NB4 (cell line): Measurements from ENCODE around the gene SLC34A3.

Source experiments
- DNase-seq: peaks from one replicate; pipeline ENCODE4 v3.0.0; 2010; ENCODE audit warnings: low read depth
- H3K4me3 ChIP-seq: one replicate; pipeline ENCODE4 v1.5.1; 2011; ENCODE audit warnings: mild to moderate bottlenecking, low read depth, low read length, moderate library complexity
- MYC ChIP-seq: IDR thresholded peaks from 2 replicates; pipeline ENCODE4 v1.6.1; 2011; ENCODE audit warnings: low read depth, low read length
- POLR2A ChIP-seq: IDR thresholded peaks from 2 replicates; pipeline ENCODE4 v1.6.1; 2011; ENCODE audit warnings: mild to moderate bottlenecking; ENCODE audit not compliant: insufficient read length; ENCODE audit errors: extremely low read depth
- TF ChIP-seq, protein P1 (sequence below): IDR thresholded peaks from one replicate; pipeline ENCODE4 v1.5.1; 2012; ENCODE audit warnings: low read depth, low read length
- TF ChIP-seq, protein P2 (sequence below): IDR thresholded peaks from 2 replicates; pipeline ENCODE4 v1.6.1; 2011; ENCODE audit warnings: low read depth, low read length

Gene SLC34A3

DNA sequence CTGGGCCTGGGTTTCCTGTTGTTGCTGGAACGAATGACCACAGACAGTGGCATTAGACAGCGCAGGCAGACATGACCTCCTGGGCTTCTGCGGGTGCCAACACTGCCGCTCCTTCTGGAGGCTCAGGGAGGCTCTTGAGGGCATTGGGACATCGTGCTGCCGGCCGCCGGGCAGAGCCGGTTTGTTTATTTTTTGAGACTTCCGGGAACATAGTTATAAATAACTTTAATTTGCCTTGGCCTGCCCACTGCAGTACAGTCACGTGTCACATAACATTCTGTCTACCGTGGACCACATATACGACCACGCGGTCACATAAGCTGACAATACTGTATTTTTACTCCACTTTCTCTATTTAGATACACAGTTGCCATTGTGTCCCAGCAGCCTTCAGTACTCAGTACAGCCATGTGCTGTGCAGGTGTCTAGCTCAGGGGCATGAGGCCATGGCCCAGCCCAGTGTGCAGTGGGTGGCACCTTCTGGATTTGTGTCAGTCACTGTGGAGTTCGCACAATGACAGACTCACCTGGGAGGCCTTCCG, 38.6 kb downstream of the SLC34A3 start:
- H3K4me3 ChIP-seq: no peak overlapping the region
- no peak for DNase-seq
- TF ChIP-seq, protein P1, sequence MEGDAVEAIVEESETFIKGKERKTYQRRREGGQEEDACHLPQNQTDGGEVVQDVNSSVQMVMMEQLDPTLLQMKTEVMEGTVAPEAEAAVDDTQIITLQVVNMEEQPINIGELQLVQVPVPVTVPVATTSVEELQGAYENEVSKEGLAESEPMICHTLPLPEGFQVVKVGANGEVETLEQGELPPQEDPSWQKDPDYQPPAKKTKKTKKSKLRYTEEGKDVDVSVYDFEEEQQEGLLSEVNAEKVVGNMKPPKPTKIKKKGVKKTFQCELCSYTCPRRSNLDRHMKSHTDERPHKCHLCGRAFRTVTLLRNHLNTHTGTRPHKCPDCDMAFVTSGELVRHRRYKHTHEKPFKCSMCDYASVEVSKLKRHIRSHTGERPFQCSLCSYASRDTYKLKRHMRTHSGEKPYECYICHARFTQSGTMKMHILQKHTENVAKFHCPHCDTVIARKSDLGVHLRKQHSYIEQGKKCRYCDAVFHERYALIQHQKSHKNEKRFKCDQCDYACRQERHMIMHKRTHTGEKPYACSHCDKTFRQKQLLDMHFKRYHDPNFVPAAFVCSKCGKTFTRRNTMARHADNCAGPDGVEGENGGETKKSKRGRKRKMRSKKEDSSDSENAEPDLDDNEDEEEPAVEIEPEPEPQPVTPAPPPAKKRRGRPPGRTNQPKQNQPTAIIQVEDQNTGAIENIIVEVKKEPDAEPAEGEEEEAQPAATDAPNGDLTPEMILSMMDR: no peak
- no peak for TF ChIP-seq MYC
- TF ChIP-seq, protein P2, sequence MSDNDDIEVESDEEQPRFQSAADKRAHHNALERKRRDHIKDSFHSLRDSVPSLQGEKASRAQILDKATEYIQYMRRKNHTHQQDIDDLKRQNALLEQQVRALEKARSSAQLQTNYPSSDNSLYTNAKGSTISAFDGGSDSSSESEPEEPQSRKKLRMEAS: no peak
- no peak for TF ChIP-seq POLR2A

DNA sequence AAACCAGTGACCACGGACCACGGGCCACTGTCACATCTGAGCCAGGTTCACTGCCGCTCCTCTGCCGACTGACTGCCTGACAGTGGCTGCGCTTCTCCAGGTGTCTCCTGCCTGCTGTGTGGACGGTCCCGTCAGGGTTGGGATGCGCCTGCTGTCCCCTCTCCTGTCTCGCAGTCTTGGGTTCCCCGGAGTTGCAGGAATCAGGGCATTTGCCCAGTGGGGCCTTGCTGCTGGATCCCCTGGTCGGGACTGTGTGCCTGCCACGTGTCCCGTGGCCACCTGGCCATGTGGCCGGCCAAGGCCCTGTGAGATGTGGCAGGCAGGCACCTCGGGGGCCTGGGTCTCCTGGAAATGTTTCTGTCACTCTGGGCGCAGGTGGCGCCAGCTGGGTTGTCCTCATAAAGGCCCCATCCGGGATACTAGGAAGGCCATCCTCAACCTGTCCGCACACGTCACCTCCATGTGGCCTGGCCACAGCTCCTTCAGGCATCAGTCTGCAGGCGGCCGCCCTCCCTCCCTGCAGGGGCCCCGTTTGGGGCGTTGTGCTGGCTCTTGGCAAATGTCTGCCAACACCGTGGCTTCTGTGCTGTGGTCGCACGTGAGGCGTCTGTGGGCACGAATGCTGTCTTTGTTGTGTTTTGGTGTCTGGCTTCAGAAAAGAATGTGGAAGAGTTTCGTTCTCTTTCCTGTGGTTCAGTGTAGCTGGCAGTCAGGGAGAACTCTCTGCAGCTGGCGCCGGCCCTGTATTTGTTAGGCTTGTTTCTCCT, 40.4 kb downstream of the SLC34A3 start:
- no peak for DNase-seq
- H3K4me3 ChIP-seq: no peak overlapping the region
- TF ChIP-seq, protein P1: no peak
- TF ChIP-seq MYC (no peak), POLR2A (no peak)
- TF ChIP-seq, protein P2: no peak

GRCh38 chr9:137271696-137272076, 41.0 kb downstream of the SLC34A3 start:
- H3K4me3 ChIP-seq: no peak overlapping the region
- TF ChIP-seq POLR2A: no peak
- TF ChIP-seq, protein P2: no peak
- TF ChIP-seq MYC: no peak
- no peak for DNase-seq

DNA sequence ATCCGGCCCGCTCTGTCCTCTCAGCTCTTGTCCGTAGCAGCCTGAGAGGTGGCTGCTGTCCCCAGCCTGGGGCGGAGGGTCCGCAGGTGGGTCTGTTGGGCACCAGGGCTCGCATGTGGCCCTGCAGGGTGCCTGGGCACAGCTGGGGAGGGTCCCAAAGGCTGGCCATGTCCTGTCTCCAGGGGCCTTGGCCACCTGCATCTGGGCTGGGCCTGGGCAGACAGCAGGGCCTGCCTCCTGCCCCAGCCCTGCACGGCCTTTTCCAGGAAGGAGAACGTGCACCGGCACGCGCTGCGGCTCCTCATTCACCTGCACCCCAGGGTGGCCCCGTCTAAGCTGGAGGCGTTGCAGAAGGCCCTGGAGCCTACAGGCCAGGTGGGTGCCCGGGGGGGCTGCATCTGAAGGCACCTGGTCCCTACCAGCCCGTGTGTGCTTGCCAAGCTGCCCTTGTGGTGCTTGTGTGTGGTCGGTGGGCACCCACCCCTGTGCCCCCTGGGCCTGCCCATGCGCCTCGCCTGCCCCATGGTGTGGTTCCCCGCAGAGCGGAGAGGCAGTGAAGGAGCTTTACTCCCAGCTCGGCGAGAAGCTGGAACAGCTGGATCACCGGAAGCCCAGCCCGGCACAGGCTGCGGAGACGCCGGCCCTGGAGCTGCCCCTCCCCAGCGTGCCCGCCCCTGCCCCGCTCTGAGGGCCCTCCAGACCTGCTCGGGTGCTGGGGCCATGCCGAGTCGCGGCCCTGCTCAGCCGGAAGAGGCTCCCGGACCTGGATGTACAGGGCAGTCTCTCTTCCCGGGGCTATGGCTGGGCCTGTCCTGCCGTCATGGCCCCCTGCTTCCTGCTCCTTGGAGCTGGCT, 41.8 kb downstream of the SLC34A3 start:
- DNase-seq: no peak
- no peak overlapping the region for H3K4me3 ChIP-seq
- TF ChIP-seq POLR2A (no peak), MYC (no peak)
- TF ChIP-seq, protein P1: no peak
- TF ChIP-seq, protein P2: no peak

DNA sequence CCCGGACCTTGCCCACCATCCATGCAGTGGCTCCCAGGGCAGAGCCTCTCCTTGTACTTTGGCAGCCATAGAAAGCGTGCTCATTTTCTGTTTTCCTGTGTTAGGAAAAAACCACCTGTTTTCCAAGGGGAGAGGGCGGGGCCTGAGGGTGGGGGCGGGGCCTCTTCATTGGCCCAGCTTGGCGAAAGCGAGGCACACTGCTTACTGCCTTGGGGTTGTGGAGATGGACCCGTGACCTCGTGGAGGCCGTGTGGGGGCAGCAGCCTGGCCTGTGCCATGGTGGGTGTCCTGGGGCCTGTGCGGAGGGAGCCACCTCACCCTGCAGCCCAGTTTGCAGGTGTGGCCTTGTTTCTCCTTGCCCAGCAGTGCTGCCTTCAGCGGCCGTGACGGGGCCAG, 42.4 kb downstream of the SLC34A3 start:
- H3K4me3 ChIP-seq: no peak overlapping the region
- TF ChIP-seq, protein P1: no peak
- TF ChIP-seq MYC: no peak
- TF ChIP-seq, protein P2: no peak
- TF ChIP-seq POLR2A: no peak
- no peak for DNase-seq
